H9 (cell line): ENCODE measurements around the gene LEPROT. TPM values are rescaled to one million over a fixed set of nuclear protein-coding genes. Genes with fewer than 3 reads are reported as not detected.

Experiments used
- DNase-seq: peaks from one replicate; pipeline ENCODE4 v3.0.0-alpha.2; 2017
- H2AFZ ChIP-seq: one replicate; pipeline ENCODE4 v1.6.1; 2013; ENCODE audit warnings: mild to moderate bottlenecking, low read length, control low read depth, moderate library complexity
- H2AK5ac ChIP-seq: 2 replicates; pipeline ENCODE4 v1.6.1; 2013; ENCODE audit warnings: low read length, control low read depth, mixed read lengths; ENCODE audit not compliant: insufficient read length
- H2BK120ac ChIP-seq: one replicate; pipeline ENCODE4 v1.6.1; 2013; ENCODE audit warnings: low read depth, mild to moderate bottlenecking, low read length, control low read depth, inconsistent platforms; ENCODE audit not compliant: poor library complexity, severe bottlenecking
- H2BK12ac ChIP-seq: 2 replicates; pipeline ENCODE4 v1.6.1; 2013; ENCODE audit warnings: low read length, control low read depth, mixed read lengths, low read depth; ENCODE audit not compliant: insufficient read length
- H2BK15ac ChIP-seq: 2 replicates; pipeline ENCODE4 v1.6.1; 2013; ENCODE audit warnings: low read depth, low read length, control low read depth
- H2BK20ac ChIP-seq: one replicate; pipeline ENCODE4 v1.6.1; 2013; ENCODE audit warnings: low read depth, mild to moderate bottlenecking, low read length, control low read depth, inconsistent platforms; ENCODE audit not compliant: poor library complexity, severe bottlenecking
- H2BK5ac ChIP-seq: 2 replicates; pipeline ENCODE4 v1.6.1; 2013; ENCODE audit warnings: low read length, control low read depth, mixed read lengths; ENCODE audit not compliant: insufficient read length
- H3K14ac ChIP-seq: 2 replicates; pipeline ENCODE4 v1.6.1; 2013; ENCODE audit warnings: low read length, control low read depth; ENCODE audit not compliant: insufficient read depth
- H3K18ac ChIP-seq: 2 replicates; pipeline ENCODE4 v1.6.1; 2013; ENCODE audit warnings: low read depth, mild to moderate bottlenecking, mixed read lengths, low read length, control low read depth; ENCODE audit not compliant: insufficient read length
- H3K23ac ChIP-seq: 2 replicates; pipeline ENCODE4 v1.6.1; 2013; ENCODE audit warnings: low read length, control low read depth, mixed read lengths, low read depth; ENCODE audit not compliant: insufficient read length
- H3K23me2 ChIP-seq: 2 replicates; pipeline ENCODE4 v1.6.1; 2013; ENCODE audit warnings: low read depth, mild to moderate bottlenecking, mixed read lengths, low read length, control low read depth; ENCODE audit not compliant: insufficient read length, poor library complexity, severe bottlenecking
- H3K27ac ChIP-seq: 2 replicates; pipeline ENCODE4 v1.5.1; 2013; ENCODE audit warnings: low read length, control low read depth, mixed read lengths, low read depth; ENCODE audit not compliant: insufficient read length
- H3K27me3 ChIP-seq: 2 replicates; pipeline ENCODE4 v1.6.1; 2013; ENCODE audit warnings: low read length, control low read depth, inconsistent platforms; ENCODE audit not compliant: insufficient read depth
- H3K4ac ChIP-seq: 2 replicates; pipeline ENCODE4 v1.6.1; 2013; ENCODE audit warnings: low read depth, mild to moderate bottlenecking, control low read depth, inconsistent platforms, low read length, moderate library complexity
- H3K4me1 ChIP-seq: 2 replicates; pipeline ENCODE4 v1.6.1; 2013; ENCODE audit warnings: low read length, control low read depth, inconsistent platforms; ENCODE audit not compliant: insufficient read depth
- H3K4me2 ChIP-seq: 2 replicates; pipeline ENCODE4 v1.6.1; 2013; ENCODE audit warnings: low read length, control low read depth, mixed read lengths; ENCODE audit not compliant: insufficient read length, insufficient read depth
- H3K56ac ChIP-seq: 2 replicates; pipeline ENCODE4 v1.6.1; 2013; ENCODE audit warnings: low read depth, mild to moderate bottlenecking, mixed read lengths, low read length, control low read depth; ENCODE audit not compliant: insufficient read length
- H3K79me1 ChIP-seq: 2 replicates; pipeline ENCODE4 v1.6.1; 2013; ENCODE audit warnings: low read depth, mild to moderate bottlenecking, moderate library complexity, low read length, control low read depth, inconsistent platforms; ENCODE audit not compliant: insufficient read depth, poor library complexity, severe bottlenecking
- H3K79me2 ChIP-seq: 2 replicates; pipeline ENCODE4 v1.6.1; 2013; ENCODE audit warnings: low read length, control low read depth, inconsistent platforms; ENCODE audit not compliant: insufficient read depth
- H3K9ac ChIP-seq: 2 replicates; pipeline ENCODE4 v1.6.1; 2013; ENCODE audit warnings: low read length, control low read depth, mixed read lengths; ENCODE audit not compliant: insufficient read length; ENCODE audit errors: extremely low read depth
- H3K9me3 ChIP-seq: one replicate; pipeline ENCODE4 v1.6.1; 2013; ENCODE audit warnings: low read depth, low read length, inconsistent platforms; ENCODE audit not compliant: control insufficient read depth
- H3T11ph ChIP-seq: one replicate; pipeline ENCODE4 v1.6.1; 2013; ENCODE audit warnings: mild to moderate bottlenecking, low read length, control low read depth, inconsistent platforms
- H4K20me1 ChIP-seq: one replicate; pipeline ENCODE4 v1.6.1; 2013; ENCODE audit not compliant: control insufficient read depth, insufficient read length, insufficient read depth
- H4K5ac ChIP-seq: 2 replicates; pipeline ENCODE4 v1.6.1; 2013; ENCODE audit warnings: low read depth, mild to moderate bottlenecking, mixed read lengths, low read length, control low read depth; ENCODE audit not compliant: insufficient read length
- H4K8ac ChIP-seq: replicated peaks from 2 replicates; pipeline ENCODE4 v1.6.1; 2013; ENCODE audit warnings: low read length, control low read depth, mixed read lengths, low read depth; ENCODE audit not compliant: insufficient read length
- H4K91ac ChIP-seq: 2 replicates; pipeline ENCODE4 v1.6.1; 2013; ENCODE audit warnings: low read depth, mild to moderate bottlenecking, moderate library complexity, mixed read lengths, low read length, control low read depth; ENCODE audit not compliant: insufficient read length
- H3K27ac Mint-ChIP-seq, 3 experiments: 2 replicates in 2 of 3; 3 replicates in 1 of 3; pipeline ENCODE4 v1.8.0; 2020 to 2021; ENCODE audit warnings: mixed read lengths in 3 of 3, mild to moderate bottlenecking in 1 of 3, moderate library complexity in 1 of 3
- H3K27me3 Mint-ChIP-seq: 2 replicates; pipeline ENCODE4 v1.8.0; 2021; ENCODE audit warnings: low read depth, mild to moderate bottlenecking, moderate library complexity, mixed read lengths
- H3K36me3 Mint-ChIP-seq, 3 experiments: 2 replicates in 2 of 3; 3 replicates in 1 of 3; pipeline ENCODE4 v1.8.0; 2020 to 2021; ENCODE audit warnings: low read depth in 3 of 3, mixed read lengths in 3 of 3; ENCODE audit not compliant: insufficient read depth in 1 of 3
- H3K4me1 Mint-ChIP-seq, 2 experiments: 2 replicates each; pipeline ENCODE4 v1.8.0; 2020; ENCODE audit warnings: mixed read lengths in 2 of 2
- H3K4me3 Mint-ChIP-seq, 2 experiments: 2 replicates in 1 of 2; 3 replicates in 1 of 2; pipeline ENCODE4 v1.8.0; 2020 to 2021; ENCODE audit warnings: mild to moderate bottlenecking in 2 of 2, mixed read lengths in 2 of 2, moderate library complexity in 1 of 2
- H3K9me3 Mint-ChIP-seq, 2 experiments: 2 replicates in 1 of 2; 3 replicates in 1 of 2; pipeline ENCODE4 v1.8.0; 2020; ENCODE audit warnings: mild to moderate bottlenecking in 2 of 2, mixed read lengths in 2 of 2, moderate library complexity in 1 of 2
- WGBS: extraction: QIAGEN DNeasy Blood & Tissue Kit; methylation state at CpG from one replicate; pipeline ENCODE4 v1.1.7; 2013; ENCODE audit warnings: missing lambda C conversion rate, low lambda C conversion rate, mixed read lengths; ENCODE audit not compliant: insufficient read length; ENCODE audit errors: extremely low coverage; 5-methylcytosine and 5-hydroxymethylcytosine counted together
- total RNA-seq: library from RNA; stranded (reverse); gene quantifications from 2 replicates; pipeline ENCODE4 v1.2.1, GENCODE V29; 2021
- TF ChIP-seq, protein P1 (sequence below): fragments of 200-600 bp; sonication (generic); conservative IDR thresholded peaks from 3 replicates; pipeline ENCODE4 v1.8.0; 2021; ENCODE audit warnings: antibody characterized with exemption, mild to moderate bottlenecking

LEPROT gene
- total RNA-seq, 1 experiment from 2014 or later = 32.6 TPM

DNA sequence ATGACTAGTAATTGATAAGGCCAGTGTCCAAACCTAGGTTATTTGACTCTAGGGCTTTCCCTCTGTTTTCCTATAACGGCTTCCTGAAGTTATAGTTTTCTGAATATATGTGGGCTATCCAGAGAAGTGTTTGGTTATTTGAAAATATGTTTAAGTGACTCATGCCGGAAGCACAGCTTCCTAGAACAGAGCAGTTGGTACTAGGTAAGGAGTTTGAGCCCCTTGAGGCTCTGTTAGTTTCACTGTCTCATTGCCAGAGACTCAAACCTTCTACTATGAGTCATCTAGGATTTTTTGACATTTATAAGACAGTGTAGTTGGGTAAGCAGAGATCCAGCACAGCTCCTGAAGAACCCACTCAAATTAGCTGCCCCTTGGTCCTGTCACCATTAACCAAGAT is 27.1 kb upstream of the LEPROT start:
- no peak overlapping the region for H3K14ac ChIP-seq
- no peaks in the 10 kb centered on the region for H3K23me2 ChIP-seq
- H3T11ph ChIP-seq = no peak overlapping the region
- no peak overlapping the region for H4K91ac ChIP-seq
- Mint-ChIP-seq H3K4me3 (no peak overlapping the region), H3K4me1 (peaks cover 9 to 16% of the 10 kb centered on the region in 2 experiments), H3K27me3 (no peaks in the 10 kb centered on the region), H3K27ac (no peak overlapping the region), H3K36me3 (no peaks in the 10 kb centered on the region), H3K9me3 (no peaks in the 10 kb centered on the region)
- no peaks in the 10 kb centered on the region for H3K9me3 ChIP-seq
- H3K4ac ChIP-seq = no peak overlapping the region
- no peak overlapping the region for H3K18ac ChIP-seq
- no peak overlapping the region for H3K23ac ChIP-seq
- H2AK5ac ChIP-seq = no peak overlapping the region
- DNase-seq = no peak
- no peak overlapping the region for H3K56ac ChIP-seq
- WGBS = no CpG with 5 or more reads among the region's 2 CpGs
- H3K4me2 ChIP-seq = no peak overlapping the region
- H3K79me2 ChIP-seq = no peaks in the 10 kb centered on the region
- no peaks in the 10 kb centered on the region for H3K4me1 ChIP-seq
- H3K79me1 ChIP-seq = no peaks in the 10 kb centered on the region
- H4K5ac ChIP-seq = no peak overlapping the region
- H2BK5ac ChIP-seq = no peak overlapping the region
- no peak overlapping the region for H3K9ac ChIP-seq
- TF ChIP-seq, protein P1, sequence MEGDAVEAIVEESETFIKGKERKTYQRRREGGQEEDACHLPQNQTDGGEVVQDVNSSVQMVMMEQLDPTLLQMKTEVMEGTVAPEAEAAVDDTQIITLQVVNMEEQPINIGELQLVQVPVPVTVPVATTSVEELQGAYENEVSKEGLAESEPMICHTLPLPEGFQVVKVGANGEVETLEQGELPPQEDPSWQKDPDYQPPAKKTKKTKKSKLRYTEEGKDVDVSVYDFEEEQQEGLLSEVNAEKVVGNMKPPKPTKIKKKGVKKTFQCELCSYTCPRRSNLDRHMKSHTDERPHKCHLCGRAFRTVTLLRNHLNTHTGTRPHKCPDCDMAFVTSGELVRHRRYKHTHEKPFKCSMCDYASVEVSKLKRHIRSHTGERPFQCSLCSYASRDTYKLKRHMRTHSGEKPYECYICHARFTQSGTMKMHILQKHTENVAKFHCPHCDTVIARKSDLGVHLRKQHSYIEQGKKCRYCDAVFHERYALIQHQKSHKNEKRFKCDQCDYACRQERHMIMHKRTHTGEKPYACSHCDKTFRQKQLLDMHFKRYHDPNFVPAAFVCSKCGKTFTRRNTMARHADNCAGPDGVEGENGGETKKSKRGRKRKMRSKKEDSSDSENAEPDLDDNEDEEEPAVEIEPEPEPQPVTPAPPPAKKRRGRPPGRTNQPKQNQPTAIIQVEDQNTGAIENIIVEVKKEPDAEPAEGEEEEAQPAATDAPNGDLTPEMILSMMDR = no peak
- no peak overlapping the region for H2BK15ac ChIP-seq
- H2BK20ac ChIP-seq = no peak overlapping the region
- H4K8ac ChIP-seq = no peak overlapping the region
- H2AFZ ChIP-seq = no peak overlapping the region
- H2BK120ac ChIP-seq = no peak overlapping the region
- H2BK12ac ChIP-seq = no peak overlapping the region
- no peak overlapping the region for H3K27ac ChIP-seq
- H4K20me1 ChIP-seq = no peaks in the 10 kb centered on the region
- H3K27me3 ChIP-seq = no peaks in the 10 kb centered on the region
